Measurements from ENCODE around the gene CGNL1.

GRCh38 chr15:57440799-57441198 is 64.5 kb downstream of the CGNL1 start:
- TF ChIP-seq CTCF (IDR thresholded peaks at IDR 0.05; ENCODE audit: low read length) (no peak), EZH2 (IDR thresholded peaks at IDR 0.05; ENCODE audit: borderline replicate concordance, low read length) (no peak)
